Measurements from ENCODE around the gene PPP1R14C.

The PPP1R14C gene

GRCh38 chr6:150220634-150221551, 78.0 kb downstream of the PPP1R14C start:
- DNase-seq (ENCODE audit: low read depth), result no peak

DNA sequence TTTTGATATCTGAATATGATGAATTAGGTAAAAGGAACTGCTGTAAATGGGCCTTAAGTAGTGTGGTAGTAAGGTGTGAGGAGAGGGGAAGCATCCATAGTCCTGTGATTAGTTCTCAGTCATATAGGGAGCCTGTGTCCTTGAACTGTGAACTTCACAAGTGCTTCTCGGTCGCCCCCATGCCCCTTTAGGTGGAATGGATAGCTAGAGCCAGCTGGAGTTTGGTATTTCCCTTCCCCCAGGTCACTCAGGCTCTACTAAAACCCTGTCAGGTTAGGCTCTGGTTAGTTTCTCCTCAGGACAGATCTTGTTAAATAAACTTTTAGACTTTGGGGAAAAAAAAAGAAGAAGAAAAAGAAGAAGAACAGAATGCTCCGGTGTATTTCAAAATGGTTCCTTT, 82.0 kb downstream of the PPP1R14C start:
- DNase-seq (ENCODE audit: low read depth), result no peak

- DNase-seq (ENCODE audit: low read depth), result no peak
These were observed 84.4 kb downstream of the PPP1R14C start for GRCh38 chr6:150227281-150227680.

DNA sequence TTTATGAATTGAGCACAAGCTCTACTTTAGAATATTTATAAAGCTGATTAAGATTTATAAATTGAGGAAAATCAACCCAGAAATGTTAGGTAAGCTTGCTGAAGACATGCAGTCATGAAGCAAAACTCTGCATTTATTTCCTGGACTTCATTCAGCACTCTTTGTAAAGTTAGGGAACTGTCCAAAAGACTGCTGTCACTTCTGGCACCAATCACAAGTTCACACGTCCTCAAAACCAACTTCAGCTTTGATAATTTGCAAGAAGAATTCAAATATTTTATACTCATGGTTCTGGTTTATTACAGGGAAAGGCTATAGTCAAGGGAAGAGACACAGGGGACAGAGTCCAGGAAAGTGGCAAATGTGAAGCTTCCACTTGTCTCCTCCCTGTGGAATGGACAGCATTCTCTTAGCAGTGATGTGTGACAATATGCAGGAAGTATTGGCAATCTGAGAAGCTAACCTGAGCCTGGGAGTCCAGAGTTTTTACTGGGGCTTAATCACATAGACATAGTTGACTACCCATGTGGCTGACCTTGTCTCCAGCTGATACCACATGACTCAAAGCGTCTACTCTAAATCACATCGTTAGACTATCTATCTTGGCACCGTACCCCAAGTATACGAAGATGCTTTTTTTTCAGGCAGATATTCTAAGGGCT, 85.4 kb downstream of the PPP1R14C start:
- no peak for DNase-seq (ENCODE audit: low read depth)

DNA sequence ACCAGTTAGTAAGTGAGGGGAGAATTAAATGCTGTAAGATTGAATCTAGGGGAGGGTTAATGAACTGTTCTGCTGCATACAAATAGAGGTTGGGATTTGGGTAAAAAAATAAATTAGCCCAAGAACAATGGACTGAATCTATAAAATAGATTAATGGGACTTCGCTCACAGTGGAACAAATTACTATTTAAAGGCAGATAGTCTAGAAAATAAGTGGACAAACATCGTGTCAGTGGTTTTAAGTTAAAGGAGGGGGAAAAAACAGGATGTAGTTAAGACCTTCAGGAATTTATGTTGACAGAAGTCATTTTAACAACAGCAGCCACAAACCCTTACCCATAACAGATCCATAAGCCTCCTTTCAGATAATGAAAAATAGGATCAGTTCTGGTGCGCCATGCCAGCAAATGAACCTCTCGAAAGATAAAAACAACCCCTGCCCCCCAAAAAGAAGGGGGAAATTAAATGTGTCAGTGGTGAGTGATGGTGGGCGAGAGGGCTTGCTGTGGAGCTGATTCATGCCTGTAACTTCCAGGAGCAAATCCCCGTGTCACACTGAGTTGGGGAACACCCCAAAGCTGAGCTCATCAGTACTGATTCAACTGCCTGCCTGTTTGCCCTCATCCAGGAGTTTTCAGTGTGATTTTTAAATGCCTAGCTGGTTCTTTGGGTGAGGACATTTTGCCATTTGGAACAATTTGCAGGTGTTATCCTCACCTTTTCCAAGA, 86.8 kb downstream of the PPP1R14C start:
- DNase-seq (ENCODE audit: low read depth), result no peak

DNA sequence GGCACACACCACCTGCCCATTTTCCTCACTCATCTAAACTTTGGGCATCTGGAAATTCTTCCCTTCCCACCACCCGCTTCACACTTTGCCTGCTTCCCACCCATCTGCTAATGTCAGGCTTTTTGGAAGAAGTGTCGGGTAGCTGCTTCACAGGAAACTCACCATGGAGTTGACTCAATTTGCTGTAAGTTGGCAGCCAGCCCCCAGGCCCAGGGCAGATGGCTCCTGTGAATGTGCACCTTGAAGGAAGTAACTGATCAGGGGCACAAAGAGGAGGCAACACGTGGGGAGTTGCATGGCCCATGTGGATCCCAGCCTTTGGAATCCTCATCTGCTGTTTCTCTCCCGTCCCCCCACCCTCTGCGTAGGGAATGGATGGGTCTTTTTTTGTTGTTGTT, 87.3 kb downstream of the PPP1R14C start:
- no peak for DNase-seq (ENCODE audit: low read depth)

- no peak for DNase-seq (ENCODE audit: low read depth)
These were observed 88.1 kb downstream of the PPP1R14C start for GRCh38 chr6:150230832-150231524.

- no peak for DNase-seq (ENCODE audit: low read depth)
These were observed 88.6 kb downstream of the PPP1R14C start for GRCh38 chr6:150231525-150231850.

- no peak for DNase-seq (ENCODE audit: low read depth)
These were observed 91.0 kb downstream of the PPP1R14C start for GRCh38 chr6:150233843-150234269.

- DNase-seq (ENCODE audit: low read depth), result no peak
These were observed 92.4 kb downstream of the PPP1R14C start for GRCh38 chr6:150235218-150235617.

GRCh38 chr6:150236114-150236513, 93.3 kb downstream of the PPP1R14C start:
- DNase-seq (ENCODE audit: low read depth), result no peak

- no peak for DNase-seq (ENCODE audit: low read depth)
These were observed 93.7 kb downstream of the PPP1R14C start for GRCh38 chr6:150236544-150236943.

- no peak for DNase-seq (ENCODE audit: low read depth)
These were observed 94.8 kb downstream of the PPP1R14C start for GRCh38 chr6:150237626-150238025.

DNA sequence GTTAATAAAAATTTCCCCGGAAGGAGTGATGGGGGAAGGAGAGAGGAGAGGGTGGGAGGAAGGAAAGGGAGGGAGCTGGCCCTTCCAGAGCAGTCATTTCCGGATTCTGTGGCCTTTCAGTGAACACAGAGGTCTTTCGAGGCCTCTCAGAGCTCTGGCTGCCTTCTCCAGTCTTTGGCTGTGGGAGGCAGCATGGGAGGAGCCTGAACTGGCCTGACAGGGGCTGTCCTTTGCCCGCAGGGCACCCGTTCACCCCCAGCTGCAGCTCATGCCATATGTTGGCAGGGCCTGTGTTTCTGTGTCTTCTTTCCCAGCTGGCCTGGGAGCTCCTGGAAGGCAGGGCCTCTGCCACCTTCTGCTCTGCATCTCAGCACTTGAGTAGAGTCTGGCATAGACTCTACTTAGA, 95.5 kb downstream of the PPP1R14C start:
- DNase-seq (ENCODE audit: low read depth), result no peak

DNA sequence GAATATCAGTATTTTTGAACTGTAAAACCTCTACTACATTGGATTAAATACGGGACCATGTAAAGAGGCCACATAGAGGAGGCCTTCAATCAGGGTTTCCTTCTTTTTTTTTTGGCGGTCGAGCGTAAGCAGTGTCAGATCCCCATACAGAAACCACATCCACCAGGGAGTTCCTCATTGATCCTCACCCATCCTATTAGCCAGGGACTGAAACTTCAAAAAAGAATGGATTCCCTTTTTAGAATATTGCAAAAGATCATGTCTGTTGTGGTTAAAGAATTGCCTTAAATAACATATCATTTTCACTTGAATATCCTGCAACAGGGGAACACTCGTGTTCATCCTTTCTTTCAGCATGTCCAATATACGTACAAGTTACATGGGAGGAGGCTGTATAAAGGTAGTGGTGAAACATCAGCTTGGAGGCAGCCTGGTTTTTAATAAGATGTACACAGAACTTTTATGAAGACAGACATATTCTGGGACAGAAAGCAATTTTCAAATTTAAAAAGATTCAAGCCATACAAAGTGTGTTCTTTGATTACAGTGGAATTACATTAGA, 96.1 kb downstream of the PPP1R14C start:
- DNase-seq (ENCODE audit: low read depth), result no peak

- DNase-seq (ENCODE audit: low read depth), result peak; percentile 15
These were observed 98.9 kb downstream of the PPP1R14C start for GRCh38 chr6:150241756-150242155.

DNA sequence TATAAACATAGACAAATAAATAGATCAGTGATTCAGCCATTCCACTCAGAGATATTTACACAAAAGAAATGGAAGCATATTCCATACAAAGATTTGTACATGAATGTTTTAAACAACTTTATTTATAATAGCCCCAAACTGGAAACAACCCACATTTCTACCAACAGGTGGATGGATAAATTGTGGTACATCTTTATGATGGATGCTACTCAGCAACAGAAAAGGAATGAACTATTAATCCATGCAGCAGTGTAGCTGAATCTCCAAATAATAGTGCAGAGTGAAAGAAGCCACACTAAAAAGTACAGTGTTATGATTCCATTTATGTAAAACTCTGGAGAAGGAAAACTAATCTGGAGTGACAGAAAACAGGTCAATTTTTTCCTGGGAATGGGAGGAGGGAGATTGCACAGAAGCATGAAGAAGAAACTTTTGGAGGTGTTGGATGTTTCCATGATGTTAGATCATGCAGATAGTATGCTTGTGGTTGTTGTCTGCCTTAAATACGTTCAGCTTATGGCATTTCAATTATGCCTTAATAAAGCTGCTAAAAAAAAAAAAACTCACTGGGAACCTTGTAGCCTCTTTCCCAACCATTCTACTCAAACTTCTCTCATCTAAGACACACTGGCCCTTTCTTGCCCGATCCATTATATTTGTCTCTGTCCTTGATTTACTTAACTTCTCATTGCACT, 100.9 kb downstream of the PPP1R14C start:
- DNase-seq (ENCODE audit: low read depth), result no peak

DNA sequence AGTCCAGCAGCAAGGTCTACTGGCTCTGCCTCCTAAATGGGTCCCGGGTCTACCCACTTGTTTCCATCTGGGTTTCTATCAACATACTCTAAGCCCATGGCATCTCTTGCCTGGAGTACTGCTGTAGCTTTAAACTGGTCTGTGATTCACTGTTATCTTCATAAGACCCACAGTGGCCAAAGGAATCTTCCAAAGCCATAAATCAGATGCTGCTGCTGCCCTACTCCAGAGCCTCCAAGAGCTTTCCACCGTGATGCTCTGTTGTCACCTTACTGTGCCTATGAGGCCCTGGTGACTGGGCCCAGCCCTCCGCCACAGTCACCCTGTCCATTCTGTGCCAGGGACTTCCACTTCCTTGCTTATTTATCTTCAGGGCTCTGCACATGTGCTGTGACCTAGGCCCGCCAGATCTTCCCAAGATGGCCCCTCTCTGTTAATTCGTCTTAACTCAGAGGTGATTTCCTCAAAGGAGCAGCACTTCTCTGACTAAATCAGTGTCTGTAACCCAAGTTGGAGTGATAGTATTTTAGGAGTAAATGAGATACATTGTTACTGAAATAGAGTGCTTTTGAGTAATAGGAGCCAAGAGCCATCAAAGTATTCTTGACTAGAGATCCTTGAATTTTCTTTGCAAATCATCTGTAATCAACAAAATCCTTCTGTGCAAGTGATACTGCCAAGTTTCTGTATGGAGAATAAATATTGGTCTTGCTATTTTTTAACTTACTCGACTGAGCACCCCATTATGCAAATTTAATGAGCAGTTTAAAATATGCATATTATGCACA, 102.5 kb downstream of the PPP1R14C start:
- DNase-seq (ENCODE audit: low read depth), result no peak

DNA sequence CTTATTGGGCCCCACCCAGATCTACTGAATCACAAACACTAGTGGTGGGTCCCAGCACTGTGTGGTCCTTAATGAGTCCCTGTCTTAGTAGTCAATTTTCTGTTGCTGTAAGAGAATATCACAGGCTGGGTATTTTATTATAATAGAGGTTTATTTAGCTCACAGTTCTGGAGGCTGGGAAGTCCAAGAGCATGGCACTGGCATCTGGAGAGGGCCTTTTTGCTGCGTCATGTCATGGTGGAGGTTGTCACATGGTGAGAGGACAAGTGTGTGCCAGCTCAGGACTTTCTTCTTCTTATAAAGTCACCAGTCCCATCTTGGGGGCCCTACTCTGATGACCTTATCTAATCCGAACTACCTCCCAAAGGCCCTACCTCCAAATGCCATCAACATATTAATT, 105.0 kb downstream of the PPP1R14C start:
- no peak for DNase-seq (ENCODE audit: low read depth)

DNA sequence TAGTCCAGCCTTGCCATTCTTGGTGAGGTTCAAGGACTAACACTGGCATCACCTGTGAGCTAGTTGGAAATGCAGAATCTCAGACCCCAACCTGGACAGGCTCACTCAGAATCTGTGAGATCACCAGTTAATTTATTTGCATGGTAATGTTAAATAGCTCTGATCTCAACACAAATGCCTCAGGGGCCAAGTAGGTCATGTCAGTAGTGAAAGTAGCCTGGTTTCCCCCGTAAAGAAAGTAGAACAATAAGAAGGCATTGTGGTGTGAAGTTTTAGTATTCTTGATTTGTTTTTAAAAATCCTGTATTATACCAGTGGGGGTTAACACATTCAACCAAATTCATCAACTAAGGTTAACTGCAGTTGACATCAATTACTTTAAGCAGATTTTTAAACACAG, 105.5 kb downstream of the PPP1R14C start:
- no peak for DNase-seq (ENCODE audit: low read depth)
